Activated B cell treated with CpG ODN at 0.5 μM for 24 hours (primary cell): ENCODE measurements around the gene USP27X. TPM values are rescaled to one million over a fixed set of nuclear protein-coding genes. Genes with fewer than 3 reads are reported as not detected.

Experiments
- ATAC-seq: fragments of 200-7000 bp; cut with Tn5 transposase; one replicate; pipeline ENCODE4 v1.10.0; 2021; ENCODE audit warnings: low read depth, mild to moderate bottlenecking, moderate library complexity
- CTCF ChIA-PET: fragments of 350-600 bp; sonication (Branson Sonifier 250); formaldehyde crosslinking; loops from one replicate; lab custom pipeline; 2021; ENCODE audit warnings: antibody characterized with exemption; lab: Charles Lee
- POLR2A ChIA-PET: fragments of 350-600 bp; sonication (Branson Sonifier 250); formaldehyde crosslinking; loops from one replicate; lab custom pipeline; 2021; ENCODE audit warnings: antibody characterized with exemption; lab: Charles Lee
- DNase-seq: peaks from one replicate; pipeline ENCODE4 v3.0.0; 2022
- H3K27ac Mint-ChIP-seq: one replicate; pipeline ENCODE4 v1.8.0; 2020; ENCODE audit warnings: mixed read lengths
- H3K27me3 Mint-ChIP-seq: one replicate; pipeline ENCODE4 v1.8.0; 2021; ENCODE audit warnings: mixed read lengths
- H3K36me3 Mint-ChIP-seq: one replicate; pipeline ENCODE4 v1.8.0; 2021; ENCODE audit warnings: low read depth, mixed read lengths
- H3K4me1 Mint-ChIP-seq: one replicate; pipeline ENCODE4 v1.8.0; 2021; ENCODE audit warnings: mixed read lengths
- H3K4me3 Mint-ChIP-seq: one replicate; pipeline ENCODE4 v1.8.0; 2020; ENCODE audit warnings: mild to moderate bottlenecking, mixed read lengths
- H3K9me3 Mint-ChIP-seq: one replicate; pipeline ENCODE4 v1.8.0; 2020; ENCODE audit warnings: mixed read lengths
- CTCF ChIP-seq: fragments of 200-600 bp; IDR thresholded peaks from one replicate; pipeline ENCODE4 v1.8.0; 2022; ENCODE audit warnings: antibody characterized with exemption, mild to moderate bottlenecking
- intact Hi-C: fragments of 100-400 bp; cut with micrococcal nuclease; formaldehyde crosslinking; loops from one replicate; pipeline ENCODE4 v1.15.1; 2024
- total RNA-seq: library from RNA; stranded (reverse); gene quantifications from 2 replicates; pipeline ENCODE4 v1.2.3, GENCODE V29; 2022

The USP27X gene
- total RNA-seq, 1 donor from 2014 or later: 2.8 TPM

DNA sequence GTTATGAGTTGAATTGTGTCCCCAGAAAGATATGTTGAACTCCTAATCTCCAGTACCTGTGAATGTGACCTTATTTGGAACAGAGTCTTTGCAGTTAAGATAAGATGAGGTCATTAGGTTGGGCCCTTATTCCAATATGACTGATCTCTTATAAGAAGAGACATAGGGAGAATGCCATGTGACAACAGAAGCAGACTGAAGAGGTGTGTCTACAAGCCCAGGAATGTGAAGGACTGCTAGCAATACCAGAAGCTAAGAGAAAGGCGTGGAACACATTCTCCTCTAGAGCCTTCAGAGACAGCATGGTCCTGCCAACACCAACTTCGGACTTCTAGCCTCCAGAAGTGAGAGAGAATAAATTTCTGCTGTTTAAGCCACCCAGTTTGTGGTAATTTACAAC is 22.5 kb upstream of the USP27X start:
- ATAC-seq (no peak), DNase-seq (no peak)
- H3K27me3 Mint-ChIP-seq: no peaks in the 10 kb centered on the region
- TF ChIP-seq CTCF: no peak
- H3K4me1 Mint-ChIP-seq: no peaks in the 10 kb centered on the region
- no peaks in the 10 kb centered on the region for H3K9me3 Mint-ChIP-seq
- intact Hi-C loops: no loop called here
- no peak overlapping the region for H3K4me3 Mint-ChIP-seq
- H3K36me3 Mint-ChIP-seq: no peaks in the 10 kb centered on the region
- ChIA-PET CTCF (no interaction called here), POLR2A (no interaction called here)
- H3K27ac Mint-ChIP-seq: no peak overlapping the region

- ATAC-seq (no peak), DNase-seq (no peak)
- no peaks in the 10 kb centered on the region for H3K36me3 Mint-ChIP-seq
- TF ChIP-seq CTCF: no peak
- intact Hi-C loops: no loop called here
- H3K9me3 Mint-ChIP-seq: no peaks in the 10 kb centered on the region
- no peaks in the 10 kb centered on the region for H3K4me1 Mint-ChIP-seq
- ChIA-PET POLR2A (no interaction called here), CTCF (no interaction called here)
- H3K27ac Mint-ChIP-seq: no peak overlapping the region
- no peak overlapping the region for H3K4me3 Mint-ChIP-seq
- no peaks in the 10 kb centered on the region for H3K27me3 Mint-ChIP-seq
Measured at GRCh38 chrX:49858341-49858740, 20.9 kb upstream of the USP27X start.

GRCh38 chrX:49859491-49859890 is 19.8 kb upstream of the USP27X start:
- no peaks in the 10 kb centered on the region for H3K4me1 Mint-ChIP-seq

DNA sequence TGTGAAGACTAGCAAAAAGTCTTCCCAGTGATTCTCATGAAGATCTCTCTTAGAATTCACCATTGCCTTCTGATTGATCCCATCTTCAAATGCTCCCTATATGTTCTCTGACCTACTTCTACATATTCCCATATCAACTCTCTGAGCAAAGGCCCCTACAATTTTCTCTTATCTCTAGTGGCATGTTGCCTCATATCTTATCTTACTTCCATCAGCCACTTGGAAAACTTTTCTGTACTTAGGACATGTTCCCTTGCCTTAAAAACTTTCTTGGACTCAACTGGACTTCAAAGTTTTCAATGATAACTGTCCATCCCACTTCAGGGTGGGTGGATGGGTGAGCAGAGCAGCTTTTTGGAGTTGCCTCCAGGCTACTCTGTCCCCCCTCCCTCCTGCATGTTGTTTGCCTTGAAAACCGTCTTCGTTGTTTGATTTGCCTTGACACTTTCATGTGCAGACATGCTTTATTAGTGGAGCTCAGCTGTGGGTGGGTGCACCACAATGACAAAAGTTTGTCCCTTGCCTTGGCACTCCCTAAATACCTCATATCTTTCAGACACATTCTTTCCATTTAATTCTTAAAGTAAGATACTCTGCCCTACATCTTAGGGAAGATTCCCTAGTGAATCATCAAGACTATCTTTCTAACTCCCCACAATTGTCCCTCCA is 18.3 kb upstream of the USP27X start:
- Mint-ChIP-seq H3K4me3 (no peak overlapping the region), H3K4me1 (no peaks in the 10 kb centered on the region), H3K9me3 (no peaks in the 10 kb centered on the region), H3K27ac (no peak overlapping the region), H3K27me3 (no peaks in the 10 kb centered on the region), H3K36me3 (no peaks in the 10 kb centered on the region)
- no peak for DNase-seq
- ChIA-PET POLR2A (no interaction called here), CTCF (no interaction called here)
- intact Hi-C loops: no loop called here
- no peak for ATAC-seq
- no peak for TF ChIP-seq CTCF

More at GRCh38 chrX:49859491-49859890, 19.8 kb upstream of the USP27X start:
- no peak for TF ChIP-seq CTCF
- POLR2A ChIA-PET: no interaction called here
- CTCF ChIA-PET: no interaction called here
- no peak for ATAC-seq
- no peaks in the 10 kb centered on the region for H3K36me3 Mint-ChIP-seq
- no peaks in the 10 kb centered on the region for H3K27me3 Mint-ChIP-seq
- no peak overlapping the region for H3K4me3 Mint-ChIP-seq
- intact Hi-C loops: no loop called here
- H3K27ac Mint-ChIP-seq: no peak overlapping the region
- H3K9me3 Mint-ChIP-seq: no peaks in the 10 kb centered on the region
- no peak for DNase-seq

GRCh38 chrX:49862093-49862492 is 17.2 kb upstream of the USP27X start:
- Mint-ChIP-seq H3K4me1 (no peaks in the 10 kb centered on the region), H3K36me3 (no peaks in the 10 kb centered on the region), H3K27me3 (no peaks in the 10 kb centered on the region), H3K9me3 (no peaks in the 10 kb centered on the region), H3K27ac (no peak overlapping the region), H3K4me3 (no peak overlapping the region)
- ChIA-PET CTCF (no interaction called here), POLR2A (no interaction called here)
- ATAC-seq: no peak
- intact Hi-C loops: no loop called here
- DNase-seq: no peak
- no peak for TF ChIP-seq CTCF
